ENCODE data around the gene RBMS1.

DNA sequence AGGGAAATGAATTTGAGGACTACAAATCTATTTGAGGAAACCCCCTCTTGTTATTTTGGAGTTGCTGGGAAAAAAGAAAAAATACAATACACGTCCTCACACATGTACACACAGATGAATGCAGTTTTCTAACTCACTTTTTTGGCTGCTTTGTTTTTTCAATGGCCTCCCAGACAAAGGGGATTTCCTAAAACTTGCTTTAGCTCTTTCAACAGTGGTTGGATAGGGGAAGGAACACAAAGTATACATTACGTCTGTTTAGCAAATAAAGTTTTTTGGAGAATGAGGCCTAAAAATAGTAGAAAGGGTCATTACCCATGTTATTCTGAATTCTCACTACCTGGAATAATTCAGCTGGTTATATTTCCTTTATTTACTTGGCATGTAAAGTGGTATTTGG lies 168.2 kb downstream of the RBMS1 start:
- TF ChIP-seq, protein P1, sequence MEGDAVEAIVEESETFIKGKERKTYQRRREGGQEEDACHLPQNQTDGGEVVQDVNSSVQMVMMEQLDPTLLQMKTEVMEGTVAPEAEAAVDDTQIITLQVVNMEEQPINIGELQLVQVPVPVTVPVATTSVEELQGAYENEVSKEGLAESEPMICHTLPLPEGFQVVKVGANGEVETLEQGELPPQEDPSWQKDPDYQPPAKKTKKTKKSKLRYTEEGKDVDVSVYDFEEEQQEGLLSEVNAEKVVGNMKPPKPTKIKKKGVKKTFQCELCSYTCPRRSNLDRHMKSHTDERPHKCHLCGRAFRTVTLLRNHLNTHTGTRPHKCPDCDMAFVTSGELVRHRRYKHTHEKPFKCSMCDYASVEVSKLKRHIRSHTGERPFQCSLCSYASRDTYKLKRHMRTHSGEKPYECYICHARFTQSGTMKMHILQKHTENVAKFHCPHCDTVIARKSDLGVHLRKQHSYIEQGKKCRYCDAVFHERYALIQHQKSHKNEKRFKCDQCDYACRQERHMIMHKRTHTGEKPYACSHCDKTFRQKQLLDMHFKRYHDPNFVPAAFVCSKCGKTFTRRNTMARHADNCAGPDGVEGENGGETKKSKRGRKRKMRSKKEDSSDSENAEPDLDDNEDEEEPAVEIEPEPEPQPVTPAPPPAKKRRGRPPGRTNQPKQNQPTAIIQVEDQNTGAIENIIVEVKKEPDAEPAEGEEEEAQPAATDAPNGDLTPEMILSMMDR (IDR thresholded peaks at IDR 0.05; ENCODE audit: low read depth, low read length): no peak
- TF ChIP-seq EZH2phosphoT487 (IDR thresholded peaks at IDR 0.05; ENCODE audit: low read depth): no peak

All from OCI-LY3 (cell line).